HCT116 (cell line): ENCODE results near the gene BEGAIN. TPM values are rescaled to one million over a fixed set of nuclear protein-coding genes. Genes with fewer than 3 reads are reported as not detected.

ENCODE experiments used
- ATAC-seq: fragments of 200-7000 bp; cut with Tn5 transposase; 2 replicates; pipeline ENCODE4 v1.9.1; 2020; ENCODE audit warnings: mild to moderate bottlenecking, moderate library complexity
- BruUV-seq: library from RNA; stranded (reverse); fragments of 400-500 nt; replicated peaks from 2 replicates; lab custom pipeline; 2021; lab: Mats Ljungman, UMichigan
- CTCF ChIA-PET: fragments of 300-600 bp; sonication (Branson Sonifier 250); formaldehyde crosslinking; loops from one replicate; lab custom pipeline; 2021; ENCODE audit warnings: antibody characterized with exemption; lab: Charles Lee
- POLR2A ChIA-PET: fragments of 300-600, 350-600 bp; sonication (Branson Sonifier 250); formaldehyde crosslinking; loops from one replicate; lab custom pipeline; 2021; ENCODE audit warnings: antibody characterized with exemption; lab: Charles Lee
- RAD21 ChIA-PET, 2 experiments: fragments of 300-600 bp; sonication (Branson Sonifier 250); formaldehyde crosslinking; loops; one replicate each; lab custom pipeline; 2023; ENCODE audit warnings: low total read pairs in 2 of 2; ENCODE audit not compliant: uncharacterized antibody in 2 of 2, unreplicated experiment in 2 of 2, low non-redundant PET in 1 of 2; lab: Charles Lee
- DNase-seq: peaks from one replicate; pipeline ENCODE4 v3.0.0-alpha.2; 2010; ENCODE audit warnings: low read depth, low spot score
- H2AFZ ChIP-seq: fragments of 200-600 bp; shearing (Covaris generic), sonication (generic); 2 replicates; pipeline ENCODE4 v1.6.1; 2017; ENCODE audit warnings: low read depth, mixed run types, mixed read lengths, antibody characterized with exemption, low read length; ENCODE audit not compliant: poor library complexity, severe bottlenecking
- H3K27ac ChIP-seq: 2 replicates; pipeline ENCODE4 v1.5.1; 2012; ENCODE audit warnings: low read depth, low read length
- H3K27me3 ChIP-seq: fragments of 200-600 bp; sonication (generic); 2 replicates; pipeline ENCODE4 v1.6.1; 2016; ENCODE audit warnings: mixed run types, low read length, mixed read lengths; ENCODE audit not compliant: insufficient read depth
- H3K36me3 ChIP-seq, 2 experiments: fragments of 200-500 bp in 1 of 2; fragments of 200-600 bp in 1 of 2; sonication (Bioruptor generic) in 1 of 2; sonication (generic) in 1 of 2; 2 replicates each; pipeline versions ENCODE4 v1.5.1 to v1.6.1; 2014 to 2016; ENCODE audit warnings: low read length in 2 of 2, inconsistent platforms in 1 of 2, mixed read lengths in 1 of 2, mixed run types in 1 of 2; ENCODE audit not compliant: insufficient read depth in 2 of 2, control insufficient read depth in 1 of 2
- H3K4me1 ChIP-seq, 2 experiments: fragments of 200-600 bp in 1 of 2; sonication (generic) in 1 of 2; 2 replicates each; pipeline versions ENCODE4 v1.5.1 to v1.6.1; 2012 to 2017; ENCODE audit warnings: low read length in 2 of 2, inconsistent platforms in 1 of 2, mild to moderate bottlenecking in 1 of 2, mixed read lengths in 1 of 2, mixed run types in 1 of 2, moderate library complexity in 1 of 2; ENCODE audit not compliant: insufficient read depth in 2 of 2, control insufficient read depth in 1 of 2
- H3K4me2 ChIP-seq: fragments of 200-600 bp; sonication (generic); 2 replicates; pipeline ENCODE4 v1.6.1; 2017; ENCODE audit warnings: mixed run types, low read length, mixed read lengths
- H3K4me3 ChIP-seq, 2 experiments: fragments of 200-600 bp in 1 of 2; sonication (generic) in 1 of 2; replicated peaks in 1 of 2; 2 replicates each; pipeline ENCODE4 v1.5.1; 2011 to 2016; ENCODE audit warnings: low read length in 2 of 2, control low read depth in 1 of 2, low read depth in 1 of 2, mild to moderate bottlenecking in 1 of 2, mixed read lengths in 1 of 2, mixed run types in 1 of 2
- H3K79me2 ChIP-seq: fragments of 200-600 bp; sonication (generic); 2 replicates; pipeline ENCODE4 v1.6.1; 2017; ENCODE audit warnings: mild to moderate bottlenecking, mixed run types, low read length, moderate library complexity, mixed read lengths; ENCODE audit not compliant: insufficient read depth
- H3K9ac ChIP-seq: fragments of 200-600 bp; sonication (generic); 2 replicates; pipeline ENCODE4 v1.6.1; 2016; ENCODE audit warnings: low read length, mixed read lengths
- H3K9me2 ChIP-seq: fragments of 200-600 bp; sonication (generic), shearing (Covaris generic); 2 replicates; pipeline ENCODE4 v1.6.1; 2017; ENCODE audit warnings: mixed run types, mild to moderate bottlenecking, moderate library complexity; ENCODE audit not compliant: insufficient read depth
- H3K9me3 ChIP-seq, 2 experiments: fragments of 200-500 bp in 1 of 2; fragments of 200-600 bp in 1 of 2; sonication (Bioruptor generic) in 1 of 2; sonication (generic) in 1 of 2; 2 replicates each; pipeline ENCODE4 v1.6.1; 2014 to 2017; ENCODE audit warnings: low read length in 2 of 2, mixed read lengths in 2 of 2, inconsistent platforms in 1 of 2, low read depth in 1 of 2, mild to moderate bottlenecking in 1 of 2, mixed run types in 1 of 2, moderate library complexity in 1 of 2; ENCODE audit not compliant: control insufficient read depth in 1 of 2, insufficient read depth in 1 of 2
- H4K20me1 ChIP-seq: fragments of 200-600 bp; sonication (generic), shearing (Covaris generic); 2 replicates; pipeline ENCODE4 v1.6.1; 2017; ENCODE audit warnings: mixed run types, mild to moderate bottlenecking, moderate library complexity; ENCODE audit not compliant: insufficient read depth
- EZH2phosphoT487 ChIP-seq: fragments of 200-600 bp; IDR thresholded peaks from 2 replicates; pipeline ENCODE4 v1.6.1; 2018; ENCODE audit warnings: antibody characterized with exemption, borderline replicate concordance
- POLR2A ChIP-seq: IDR thresholded peaks from 2 replicates; pipeline ENCODE4 v1.7.0; 2011; ENCODE audit warnings: borderline replicate concordance; ENCODE audit not compliant: insufficient read depth, insufficient read length; ENCODE audit errors: extremely low read depth
- POLR2AphosphoS5 ChIP-seq: IDR thresholded peaks from 2 replicates; pipeline ENCODE4 v1.6.1; 2011; ENCODE audit warnings: mild to moderate bottlenecking, low read depth, low read length, moderate library complexity
- RAD21 ChIP-seq: IDR thresholded peaks from 2 replicates; pipeline ENCODE4 v1.6.1; 2012; ENCODE audit warnings: low read depth, mild to moderate bottlenecking
- SP1 ChIP-seq: IDR thresholded peaks from 2 replicates; pipeline ENCODE4 v1.6.1; 2012; ENCODE audit warnings: low read depth
- SRF ChIP-seq: IDR thresholded peaks from 2 replicates; pipeline ENCODE4 v1.6.1; 2012; ENCODE audit warnings: low read depth
- TCF7L2 ChIP-seq: IDR thresholded peaks from 2 replicates; pipeline ENCODE4 v1.7.0; 2011; ENCODE audit warnings: borderline replicate concordance, inconsistent platforms; ENCODE audit not compliant: insufficient read depth, insufficient read length; ENCODE audit errors: extremely low read depth
- intact Hi-C: fragments of 100-400 bp; cut with micrococcal nuclease; formaldehyde crosslinking; loops from 2 replicates; pipeline ENCODE4 v1.10.0; 2022
- total RNA-seq: library from RNA; stranded (reverse); gene quantifications from one replicate; pipeline ENCODE4 v1.2.1, GENCODE V29; 2021; ENCODE audit not compliant: unreplicated experiment
- TF ChIP-seq, protein P1 (sequence below): IDR thresholded peaks from 2 replicates; pipeline ENCODE4 v1.6.1; 2012; ENCODE audit warnings: low read depth

Gene BEGAIN
- total RNA-seq, 1 experiment from 2014 or later = 8.5 TPM

GRCh38 chr14:100601914-100602313 lies 14.7 kb upstream of the BEGAIN start:
- H3K27me3 ChIP-seq = 0 out of 2 replicates have a peak, but pooled peaks cover 6% of the 10 kb centered on the region
- H4K20me1 ChIP-seq = no peaks in the 10 kb centered on the region
- no peak overlapping the region for H3K9ac ChIP-seq
- no peak for TF ChIP-seq POLR2AphosphoS5
- TF ChIP-seq, all 23 proteins: peak for 0
- POLR2A ChIA-PET = no interaction called here
- Histone ChIP-seq H3K4me3 (no peak overlapping the region), H3K4me1 (no peaks in the 10 kb centered on the region), H3K4me2 (no peak overlapping the region), H2AFZ (no peak overlapping the region), H3K36me3 (no peaks in the 10 kb centered on the region), H3K79me2 (no peaks in the 10 kb centered on the region), H3K9me3 (no peaks in the 10 kb centered on the region), H3K27ac (no peak overlapping the region), H3K9me2 (no peaks in the 10 kb centered on the region)
- DNase-seq (no peak), ATAC-seq (no peak)
- CTCF ChIA-PET = no interaction called here
- no TSS peak for BruUV-seq
- intact Hi-C loops = no loop called here
- RAD21 ChIA-PET = no interaction called here

DNA sequence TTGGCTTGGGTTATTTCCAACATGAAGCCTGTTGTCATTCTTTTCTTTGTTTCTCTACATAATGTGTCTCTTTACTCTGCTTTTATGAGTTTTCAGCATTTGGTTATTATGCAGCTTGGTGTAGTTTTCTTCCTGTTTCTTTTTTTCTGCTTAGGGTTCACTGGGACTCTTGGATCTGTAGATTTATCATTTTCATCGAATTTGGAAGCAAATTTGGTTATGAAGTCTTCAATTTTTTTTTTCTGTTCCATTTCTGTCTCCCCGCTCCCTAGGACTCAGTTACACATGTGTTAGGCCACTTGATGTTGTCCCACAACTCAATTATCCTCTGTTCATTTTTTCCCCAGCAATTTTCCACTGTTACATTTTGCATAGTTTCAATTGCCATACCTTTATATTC lies 13.8 kb upstream of the BEGAIN start:
- ChIA-PET RAD21 (no interaction called here), CTCF (no interaction called here), POLR2A (no interaction called here)
- Histone ChIP-seq H3K4me3 (no peak overlapping the region), H3K9ac (no peak overlapping the region), H3K9me2 (no peaks in the 10 kb centered on the region), H4K20me1 (no peaks in the 10 kb centered on the region), H3K27me3 (0 out of 2 replicates have a peak, but pooled peaks cover 6% of the 10 kb centered on the region), H3K27ac (no peak overlapping the region), H2AFZ (no peak overlapping the region), H3K4me2 (no peak overlapping the region), H3K79me2 (no peaks in the 10 kb centered on the region), H3K4me1 (no peaks in the 10 kb centered on the region), H3K9me3 (no peaks in the 10 kb centered on the region), H3K36me3 (no peaks in the 10 kb centered on the region)
- BruUV-seq = no TSS peak
- ATAC-seq = no peak
- TF ChIP-seq EZH2phosphoT487 (no peak), POLR2A (no peak), RAD21 (no peak), TCF7L2 (no peak), SP1 (no peak), SRF (no peak)
- TF ChIP-seq, protein P1, sequence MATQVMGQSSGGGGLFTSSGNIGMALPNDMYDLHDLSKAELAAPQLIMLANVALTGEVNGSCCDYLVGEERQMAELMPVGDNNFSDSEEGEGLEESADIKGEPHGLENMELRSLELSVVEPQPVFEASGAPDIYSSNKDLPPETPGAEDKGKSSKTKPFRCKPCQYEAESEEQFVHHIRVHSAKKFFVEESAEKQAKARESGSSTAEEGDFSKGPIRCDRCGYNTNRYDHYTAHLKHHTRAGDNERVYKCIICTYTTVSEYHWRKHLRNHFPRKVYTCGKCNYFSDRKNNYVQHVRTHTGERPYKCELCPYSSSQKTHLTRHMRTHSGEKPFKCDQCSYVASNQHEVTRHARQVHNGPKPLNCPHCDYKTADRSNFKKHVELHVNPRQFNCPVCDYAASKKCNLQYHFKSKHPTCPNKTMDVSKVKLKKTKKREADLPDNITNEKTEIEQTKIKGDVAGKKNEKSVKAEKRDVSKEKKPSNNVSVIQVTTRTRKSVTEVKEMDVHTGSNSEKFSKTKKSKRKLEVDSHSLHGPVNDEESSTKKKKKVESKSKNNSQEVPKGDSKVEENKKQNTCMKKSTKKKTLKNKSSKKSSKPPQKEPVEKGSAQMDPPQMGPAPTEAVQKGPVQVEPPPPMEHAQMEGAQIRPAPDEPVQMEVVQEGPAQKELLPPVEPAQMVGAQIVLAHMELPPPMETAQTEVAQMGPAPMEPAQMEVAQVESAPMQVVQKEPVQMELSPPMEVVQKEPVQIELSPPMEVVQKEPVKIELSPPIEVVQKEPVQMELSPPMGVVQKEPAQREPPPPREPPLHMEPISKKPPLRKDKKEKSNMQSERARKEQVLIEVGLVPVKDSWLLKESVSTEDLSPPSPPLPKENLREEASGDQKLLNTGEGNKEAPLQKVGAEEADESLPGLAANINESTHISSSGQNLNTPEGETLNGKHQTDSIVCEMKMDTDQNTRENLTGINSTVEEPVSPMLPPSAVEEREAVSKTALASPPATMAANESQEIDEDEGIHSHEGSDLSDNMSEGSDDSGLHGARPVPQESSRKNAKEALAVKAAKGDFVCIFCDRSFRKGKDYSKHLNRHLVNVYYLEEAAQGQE = no peak
- intact Hi-C loops = no loop called here
- no peak for DNase-seq
